ENCODE measurements around the gene FERMT3. TPM values are rescaled to one million over a fixed set of nuclear protein-coding genes. Genes with fewer than 3 reads are reported as not detected.

The FERMT3 gene
- total and polyA plus RNA-seq, 2 of the 13 experiments (the other 11 are each of a cell fraction or from before 2014, with no cell fraction given): 0.29 TPM; not detected in 1

GRCh38 chr11:64241491-64242374 lies 35.2 kb downstream of the FERMT3 start (continued):
- TF ChIP-seq THAP8 (CRISPR knock-in tag; IDR thresholded peaks at IDR 0.05; ENCODE audit: borderline replicate concordance) (peak; percentile 76; the same call in 1 of the 2 replicates), CSRNP1 (CRISPR knock-in tag; IDR thresholded peaks at IDR 0.05) (no peak; the same call in 1 of the 2 replicates), ZNF7 (CRISPR knock-in tag; IDR thresholded peaks at IDR 0.05) (no peak), ETV6 (CRISPR knock-in tag; conservative IDR thresholded peaks at IDR 0.05) (no peak; the same call in 1 of the 2 replicates), HNF1A (IDR thresholded peaks at IDR 0.05; ENCODE audit: low read depth) (no peak), HNF1A (CRISPR knock-in tag; IDR thresholded peaks at IDR 0.05; ENCODE audit: borderline replicate concordance) (peak; percentile 54), BATF2 (CRISPR knock-in tag; IDR thresholded peaks at IDR 0.05) (peak; percentile 39; the same call in 1 of the 2 replicates), ZMYM4 (CRISPR knock-in tag; IDR thresholded peaks at IDR 0.05) (no peak), CBFB (CRISPR knock-in tag; IDR thresholded peaks at IDR 0.05) (0 out of 2 replicates have a peak, but pooled peaks have one; percentile 27), ZNF569 (CRISPR knock-in tag; IDR thresholded peaks at IDR 0.05; ENCODE audit: borderline replicate concordance) (no peak), TMF1 (CRISPR knock-in tag; IDR thresholded peaks at IDR 0.05; ENCODE audit: low read depth) (0 out of 2 replicates have a peak, but pooled peaks have one; percentile 8), ZNF614 (CRISPR knock-in tag; IDR thresholded peaks at IDR 0.05; ENCODE audit: borderline replicate concordance) (no peak), BCLAF1 (IDR thresholded peaks at IDR 0.05) (no peak), ZGPAT (CRISPR knock-in tag; IDR thresholded peaks at IDR 0.05) (0 out of 2 replicates have a peak, but pooled peaks have one; percentile 12), HDAC1 (CRISPR knock-in tag; IDR thresholded peaks at IDR 0.05) (peak; percentile 13; the same call in 1 of the 2 replicates), ATAD3A (CRISPR knock-in tag; IDR thresholded peaks at IDR 0.05) (no peak)
